NCI-H2171 (cell line): ENCODE results near the gene EGR2.

ENCODE experiments used
- DNase-seq: peaks from one replicate; lab custom pipeline; 2025; lab: John Stamatoyannopoulos, UW

Gene EGR2

DNA sequence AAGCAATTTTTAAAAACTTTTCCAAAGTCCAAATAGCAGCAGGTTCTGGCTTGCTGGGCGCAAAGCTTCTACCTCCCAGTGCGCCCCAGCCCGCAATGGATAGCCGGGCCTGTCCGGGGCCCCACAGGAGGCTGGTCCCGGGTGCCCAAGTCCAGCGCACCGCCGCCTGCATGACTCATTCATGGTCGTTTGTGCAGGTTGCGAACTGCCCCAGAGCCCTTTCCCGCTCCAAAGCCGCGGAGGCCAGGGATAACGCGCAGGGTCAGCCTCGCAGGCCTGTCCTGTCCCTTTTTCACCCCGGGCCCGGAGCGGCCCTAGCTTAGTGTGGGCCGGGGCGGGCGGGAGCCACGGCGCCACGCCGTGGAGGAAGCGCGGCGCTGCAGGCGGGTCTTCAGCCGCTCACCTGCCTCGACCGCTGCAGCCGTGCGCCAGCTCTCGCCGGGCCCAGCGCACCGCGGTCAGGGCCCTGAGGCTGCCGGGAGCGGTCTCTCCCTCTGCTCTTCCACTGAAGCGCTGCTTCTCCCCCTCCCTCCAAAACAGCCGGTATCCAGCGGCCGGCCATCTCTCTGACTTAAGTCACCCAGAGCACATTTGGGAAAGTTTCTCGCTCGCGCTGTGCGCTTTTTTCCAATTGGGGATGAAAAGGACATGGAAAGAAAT is 1.7 kb upstream of the EGR2 start:
- peak; percentile 6 for DNase-seq

DNA sequence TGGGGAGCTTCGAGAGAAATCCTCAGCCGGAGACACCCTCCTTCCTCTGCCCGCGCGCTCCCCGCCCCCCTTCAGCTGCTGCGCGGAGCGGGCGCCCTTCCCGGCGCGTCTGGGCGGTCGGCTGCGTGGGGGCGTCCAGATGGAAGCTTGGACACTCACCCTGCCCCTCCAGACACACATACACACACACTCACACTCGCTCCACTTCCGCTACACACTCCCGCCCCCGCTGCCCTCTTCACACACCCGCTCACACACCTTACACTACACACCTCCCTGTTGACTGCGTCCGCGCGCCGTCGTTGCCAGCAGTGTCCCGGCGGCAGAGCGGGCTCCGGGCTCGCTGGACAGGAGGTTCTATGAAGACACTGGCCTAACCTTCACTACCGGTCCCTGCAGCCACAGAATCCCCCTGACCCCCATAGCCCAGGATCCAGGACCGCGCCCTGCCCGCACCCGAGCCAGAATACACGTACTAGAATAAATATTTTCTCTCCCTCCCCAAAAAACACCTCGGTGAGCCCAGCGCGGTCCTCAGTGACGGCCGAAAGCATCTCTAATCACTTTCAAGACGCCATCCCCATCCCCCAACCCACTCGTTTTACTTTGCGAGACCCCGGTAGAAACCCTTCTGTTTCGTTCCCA is 1.1 kb upstream of the EGR2 start:
- DNase-seq = no peak

DNA sequence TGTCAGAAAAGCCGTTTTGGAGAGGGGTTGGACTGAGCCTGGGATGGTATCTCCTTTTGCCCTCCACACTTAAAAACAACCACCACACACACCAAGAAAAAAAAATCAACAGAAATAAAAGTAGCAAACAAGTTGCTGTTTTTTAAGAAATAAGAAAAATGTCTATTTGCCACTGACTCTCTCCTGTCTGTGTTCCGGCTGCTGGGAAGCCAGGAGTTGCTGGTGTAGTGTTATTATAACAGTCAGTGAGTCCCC is 163 bp downstream of the EGR2 start:
- no peak for DNase-seq

DNA sequence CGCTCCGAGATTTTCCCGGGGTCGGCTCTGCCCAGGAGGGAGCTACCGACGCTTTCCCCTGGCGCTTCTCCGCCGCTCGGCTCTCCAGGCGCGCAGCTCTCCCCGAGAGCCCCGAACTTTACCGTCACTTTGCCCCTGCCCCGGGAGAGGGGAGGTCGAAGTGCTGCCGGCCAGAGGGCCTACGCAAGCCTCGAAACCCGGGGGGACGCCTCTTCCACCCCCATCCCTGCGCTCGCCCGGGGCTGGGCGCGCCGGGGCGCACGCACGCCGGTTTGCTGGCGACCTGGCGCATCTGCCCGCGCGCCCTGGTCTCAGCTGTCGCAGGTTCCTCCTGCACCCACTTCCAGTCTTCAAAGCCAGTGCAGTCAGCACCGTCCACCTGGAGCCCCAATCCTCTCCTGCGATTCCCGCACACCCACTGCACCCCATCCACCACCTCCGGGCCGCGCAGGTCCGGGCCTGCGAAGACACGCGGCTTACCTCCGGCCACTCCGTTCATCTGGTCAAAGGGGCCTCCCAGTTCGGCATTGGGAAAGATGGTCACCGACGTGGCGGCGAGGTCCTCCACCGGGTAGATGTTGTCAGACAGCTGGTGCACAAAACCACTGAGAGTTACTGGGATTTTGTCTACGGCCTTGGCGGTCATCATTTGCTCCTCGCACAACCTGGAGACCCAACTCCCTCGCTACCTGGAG is 638 bp downstream of the EGR2 start:
- DNase-seq = no peak

DNA sequence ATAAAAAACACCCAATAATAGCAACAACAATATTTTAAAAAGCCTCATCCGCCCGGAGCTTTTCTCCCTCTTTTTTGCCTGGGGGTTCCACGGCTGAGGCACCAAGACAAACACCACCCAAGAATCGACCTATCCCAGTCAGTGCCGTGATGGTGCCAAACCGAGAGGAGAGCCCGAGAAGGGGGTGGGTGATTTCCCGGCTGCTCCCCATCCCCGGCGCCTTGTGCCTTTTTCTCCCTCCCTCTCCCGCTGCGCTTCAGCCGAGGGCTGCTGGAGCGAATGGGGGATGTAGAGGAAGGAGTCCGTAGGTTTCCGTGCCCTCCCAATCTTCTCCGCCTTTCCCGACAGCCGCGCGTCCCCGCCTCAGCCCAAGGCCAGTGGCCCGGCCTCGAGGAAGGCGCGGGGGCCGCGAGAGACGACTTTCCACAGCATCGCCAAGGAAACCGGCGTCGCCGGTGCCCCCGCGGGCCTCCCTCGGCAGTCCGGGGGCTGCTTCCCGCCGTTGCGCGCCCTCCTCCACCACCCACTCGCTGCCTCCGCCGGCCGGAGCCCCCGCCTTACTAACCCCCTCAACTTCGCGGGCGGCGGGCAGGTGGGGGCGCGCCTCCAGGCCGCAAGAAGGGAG is 1.3 kb downstream of the EGR2 start:
- no peak for DNase-seq

DNA sequence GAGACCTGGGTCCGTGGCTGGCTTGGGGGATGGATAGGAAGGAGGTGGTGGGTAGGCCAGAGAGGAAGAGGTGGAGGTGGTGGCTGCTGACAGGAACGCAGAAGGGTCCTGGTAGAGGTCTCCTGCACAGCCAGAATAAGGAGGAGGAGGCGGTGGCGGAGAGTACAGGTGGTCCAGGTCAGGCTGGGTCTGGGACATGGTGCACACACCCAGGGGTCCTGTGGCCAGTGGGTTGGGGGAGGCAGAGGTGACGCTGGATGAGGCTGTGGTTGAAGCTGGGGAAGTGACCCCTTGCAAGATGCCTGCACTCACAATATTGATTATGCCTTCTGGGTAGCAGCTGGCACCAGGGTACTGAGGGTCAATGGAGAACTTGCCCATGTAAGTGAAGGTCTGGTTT is 2.2 kb downstream of the EGR2 start:
- DNase-seq = no peak

DNA sequence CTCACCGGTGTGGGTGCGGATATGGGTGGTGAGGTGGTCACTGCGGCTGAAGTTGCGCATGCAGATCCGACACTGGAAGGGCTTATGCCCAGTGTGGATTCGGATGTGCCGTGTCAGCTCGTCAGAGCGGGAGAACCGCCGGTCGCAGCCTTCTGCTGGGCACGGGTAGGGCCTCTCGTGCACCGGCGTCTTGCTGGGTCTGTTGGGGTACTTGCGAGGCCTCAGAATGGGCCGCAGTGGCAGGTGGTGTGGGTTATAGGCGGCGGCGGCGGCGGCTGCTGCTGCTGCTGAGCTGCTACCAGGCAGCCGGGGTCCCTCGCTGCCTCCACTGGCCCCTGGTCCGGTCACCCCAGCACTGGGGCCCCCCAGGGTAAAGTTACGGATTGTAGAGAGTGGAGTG is 2.7 kb downstream of the EGR2 start:
- DNase-seq = no peak

DNA sequence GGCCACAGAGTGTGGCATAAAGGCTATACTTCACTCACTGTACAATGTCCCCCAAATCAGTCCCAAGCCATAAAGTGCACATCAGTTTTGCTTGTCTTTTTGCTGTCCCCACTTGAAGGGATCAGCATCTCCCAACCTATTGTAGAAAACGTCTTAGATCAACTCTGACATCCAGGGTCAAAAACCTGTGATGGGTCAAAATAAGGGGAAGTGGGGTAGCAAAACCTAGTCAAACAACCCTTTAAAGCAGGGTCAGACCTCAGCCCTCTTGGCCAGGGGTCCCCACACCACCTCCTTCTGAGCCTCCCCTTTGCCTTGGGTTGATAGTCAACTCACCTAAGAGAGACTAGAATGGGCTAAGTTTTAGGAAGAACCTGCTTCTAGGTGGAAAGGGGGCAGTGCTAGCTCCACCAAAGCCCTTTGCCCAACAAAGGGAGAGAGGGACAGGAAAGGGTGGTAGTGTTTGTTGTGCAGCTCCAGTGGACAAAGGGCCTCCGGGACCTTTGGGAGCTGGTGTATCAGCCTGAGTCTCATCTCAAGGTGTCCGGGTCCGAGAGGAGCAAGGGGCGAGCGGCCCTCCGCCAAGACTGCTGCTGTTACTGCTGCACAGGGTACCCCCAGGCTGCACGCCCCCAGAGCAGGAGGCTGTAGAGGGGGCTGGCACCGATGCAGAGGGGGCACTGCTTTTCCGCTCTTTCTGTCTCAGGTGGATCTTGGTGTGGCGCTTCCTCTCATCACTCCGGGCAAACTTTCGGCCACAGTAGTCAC is 3.3 kb downstream of the EGR2 start:
- DNase-seq = no peak

DNA sequence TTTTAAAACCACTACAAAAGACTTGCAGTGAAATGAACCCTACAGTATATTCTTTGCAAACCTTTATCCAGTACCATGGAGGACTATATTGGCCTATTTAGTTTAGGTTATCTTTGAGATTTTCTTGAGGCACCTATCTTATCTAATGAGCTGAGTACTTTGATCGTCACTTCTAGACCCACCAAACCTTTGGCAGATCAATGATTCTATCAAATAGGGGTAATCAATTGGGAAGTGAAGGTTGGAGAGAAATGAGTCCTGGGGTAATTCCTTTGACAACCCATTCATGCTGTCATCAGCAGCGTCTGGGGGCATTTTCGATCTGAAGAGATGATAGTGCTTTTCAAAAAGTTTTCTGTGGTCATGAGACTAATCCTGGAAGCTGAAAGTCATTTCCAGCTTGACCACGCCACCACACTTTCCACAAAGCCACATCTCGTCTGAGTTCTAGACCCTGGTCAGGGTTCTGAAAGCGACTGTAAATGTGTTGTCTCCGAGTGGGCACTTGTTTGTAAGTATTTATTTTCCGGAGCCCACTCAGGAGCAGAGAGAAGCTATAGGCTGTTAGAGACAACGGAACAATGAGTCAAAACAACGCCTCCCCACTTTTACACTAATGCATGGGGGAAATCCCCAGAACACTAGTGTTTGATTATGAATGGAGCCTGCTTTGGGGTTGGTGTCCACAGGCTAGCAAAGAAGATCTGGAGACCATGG is 4.8 kb downstream of the EGR2 start:
- no peak for DNase-seq

DNA sequence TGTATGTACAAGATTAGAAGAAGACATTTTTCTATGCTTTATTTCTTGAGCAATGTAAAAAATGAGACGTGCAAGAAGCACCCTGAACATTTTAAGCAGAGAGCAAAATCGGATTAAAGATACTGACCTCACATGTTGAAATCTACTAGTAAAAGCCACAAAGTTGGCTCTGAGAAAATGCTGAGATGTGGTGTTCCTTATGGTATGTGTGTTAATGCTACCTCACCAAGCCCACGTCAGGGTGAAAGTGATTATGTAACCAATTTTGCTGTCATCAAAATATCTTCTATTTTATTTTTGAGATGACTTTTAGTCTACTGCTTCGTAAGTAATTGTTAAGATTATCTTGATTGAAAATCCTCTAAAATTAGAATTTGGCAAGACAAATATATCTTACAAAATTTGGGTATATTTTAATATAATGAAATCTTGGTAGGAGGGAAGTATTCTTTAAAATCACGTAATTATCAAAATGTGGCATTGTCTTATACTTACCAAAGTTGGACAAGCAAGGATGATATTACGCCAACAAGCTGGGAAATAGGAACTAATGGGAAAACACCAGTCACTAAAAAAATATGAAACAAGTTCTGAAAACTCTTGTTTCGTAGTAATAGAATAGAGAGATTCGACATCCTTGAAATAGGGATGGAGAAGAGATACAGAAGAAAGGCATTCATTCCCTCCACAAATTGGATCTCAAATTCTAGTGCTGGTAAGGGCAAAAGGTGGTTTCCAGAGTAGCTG is 5.8 kb downstream of the EGR2 start:
- no peak for DNase-seq

DNA sequence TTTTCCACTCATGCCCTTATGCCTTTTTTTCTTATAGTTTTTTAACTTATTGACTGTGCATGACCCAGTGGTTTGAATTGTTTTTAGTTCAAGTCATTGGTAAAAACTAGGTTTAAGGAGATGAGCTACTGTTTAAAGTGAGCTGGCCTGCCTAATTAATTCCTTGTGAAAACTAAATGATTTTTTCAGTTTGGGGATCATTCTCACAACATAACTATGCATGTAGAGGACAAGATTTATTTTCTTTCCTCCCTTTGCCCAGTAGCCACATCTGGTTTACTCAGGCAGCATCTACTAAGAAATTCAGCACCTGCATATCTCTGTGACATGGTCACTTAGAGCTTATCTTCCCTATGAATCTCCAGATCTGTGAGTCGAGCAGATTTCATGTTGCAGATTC is 9.9 kb downstream of the EGR2 start:
- DNase-seq = no peak

DNA sequence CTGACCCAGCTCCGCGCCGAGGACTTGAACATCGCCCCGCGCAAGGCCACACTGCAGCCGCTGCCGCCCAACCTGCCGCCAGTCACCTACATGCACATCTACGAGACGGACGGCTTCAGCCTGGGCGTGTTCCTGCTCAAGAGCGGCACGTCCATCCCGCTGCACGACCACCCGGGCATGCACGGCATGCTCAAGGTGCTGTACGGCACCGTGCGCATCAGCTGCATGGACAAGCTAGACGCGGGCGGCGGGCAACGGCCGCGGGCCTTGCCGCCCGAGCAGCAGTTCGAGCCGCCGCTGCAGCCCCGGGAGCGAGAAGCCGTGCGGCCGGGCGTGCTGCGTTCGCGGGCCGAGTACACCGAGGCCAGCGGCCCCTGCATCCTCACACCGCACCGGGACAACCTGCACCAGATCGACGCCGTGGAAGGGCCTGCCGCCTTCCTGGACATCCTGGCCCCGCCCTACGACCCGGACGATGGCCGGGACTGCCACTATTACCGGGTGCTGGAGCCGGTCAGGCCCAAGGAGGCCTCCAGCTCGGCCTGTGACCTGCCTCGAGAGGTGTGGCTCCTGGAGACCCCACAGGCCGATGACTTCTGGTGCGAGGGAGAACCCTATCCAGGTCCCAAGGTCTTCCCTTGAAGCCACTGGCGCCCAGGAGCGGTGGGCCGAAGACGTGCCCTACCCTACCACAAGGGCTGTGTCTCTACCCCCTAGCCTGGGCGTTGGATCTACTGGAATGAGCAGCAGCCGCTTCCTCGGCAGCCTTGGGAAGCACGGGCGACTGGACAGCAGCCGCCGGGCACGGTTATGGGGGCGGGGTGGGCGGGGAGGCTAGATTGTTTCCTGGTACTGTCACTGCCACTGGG is 10.7 kb downstream of the EGR2 start:
- no peak for DNase-seq

DNA sequence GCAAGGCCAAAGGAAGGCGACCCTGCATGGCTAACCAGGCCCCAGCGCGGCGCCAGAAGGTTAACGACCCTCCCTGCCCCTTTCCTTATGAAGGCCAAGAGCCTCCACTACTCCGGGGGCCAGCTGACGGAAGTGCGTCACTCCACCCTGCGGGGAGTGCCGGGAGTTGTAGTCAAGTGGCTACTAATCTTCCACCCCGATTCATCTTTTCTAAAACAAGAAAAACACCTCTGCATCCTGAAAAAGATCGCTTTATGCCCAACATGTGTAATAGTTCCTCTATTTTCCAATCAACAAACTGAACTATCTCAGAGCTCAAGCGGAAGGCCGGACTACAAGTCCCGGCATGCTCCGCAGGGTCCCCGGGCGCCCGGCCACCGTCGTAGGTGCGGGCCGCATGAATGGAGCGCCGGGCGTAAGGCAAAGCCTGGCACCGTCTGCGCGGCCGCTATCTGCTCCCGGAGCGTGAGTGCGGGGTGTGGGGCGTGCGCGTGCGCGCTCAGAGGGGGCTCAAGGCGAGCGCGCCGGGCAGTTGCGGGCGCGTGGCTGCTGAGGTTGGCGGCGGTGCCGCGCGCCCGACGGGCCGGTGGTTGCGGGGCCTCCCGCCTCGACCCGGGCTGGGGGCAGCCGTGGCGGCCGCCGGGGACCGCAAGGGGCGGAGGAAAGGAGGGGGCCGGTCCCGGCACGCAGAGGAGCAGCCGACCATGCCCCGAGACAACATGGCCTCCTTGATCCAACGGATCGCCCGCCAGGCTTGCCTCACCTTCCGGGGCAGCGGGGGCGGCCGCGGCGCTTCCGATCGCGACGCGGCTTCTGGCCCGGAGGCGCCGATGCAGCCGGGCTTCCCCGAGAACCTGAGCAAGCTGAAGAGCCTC is 11.6 kb downstream of the EGR2 start, which contains the start of gene ADO:
Gene ADO, plus strand, starts transcription at position 365 of the 875 bp plus-strand sequence. Its CDS starts 340 bp downstream, at position 705.
- DNase-seq = peak; percentile 67

DNA sequence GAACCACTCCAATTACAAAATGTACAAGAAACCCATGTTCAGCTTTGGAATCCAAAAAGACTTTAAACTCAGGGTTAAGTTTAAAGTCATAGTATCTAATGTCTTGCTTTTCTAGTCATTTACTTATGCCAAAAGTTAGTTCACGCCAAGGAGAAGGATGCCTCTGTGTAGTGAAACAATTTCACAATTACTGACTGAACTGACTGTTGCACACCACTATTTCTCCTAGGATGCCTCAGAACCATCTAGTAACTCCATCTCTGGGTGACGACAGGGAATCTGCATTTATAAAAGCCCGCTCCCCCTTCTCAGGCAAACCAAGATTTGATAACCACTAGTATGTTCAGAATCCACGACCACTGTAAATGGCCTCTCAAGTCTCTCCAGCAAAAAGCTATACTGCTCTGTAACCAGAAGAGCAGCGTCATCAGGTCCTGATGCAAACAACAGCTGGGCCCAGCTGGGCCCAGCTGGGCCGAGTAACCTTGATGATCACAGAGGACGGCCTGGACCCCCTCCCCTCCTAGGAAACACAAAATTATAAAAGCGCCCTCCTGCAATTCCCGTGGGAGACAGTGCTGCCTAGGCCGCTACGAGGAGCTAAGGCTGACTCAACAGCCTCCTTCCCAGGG is 12.3 kb downstream of the EGR2 start:
- DNase-seq = no peak

DNA sequence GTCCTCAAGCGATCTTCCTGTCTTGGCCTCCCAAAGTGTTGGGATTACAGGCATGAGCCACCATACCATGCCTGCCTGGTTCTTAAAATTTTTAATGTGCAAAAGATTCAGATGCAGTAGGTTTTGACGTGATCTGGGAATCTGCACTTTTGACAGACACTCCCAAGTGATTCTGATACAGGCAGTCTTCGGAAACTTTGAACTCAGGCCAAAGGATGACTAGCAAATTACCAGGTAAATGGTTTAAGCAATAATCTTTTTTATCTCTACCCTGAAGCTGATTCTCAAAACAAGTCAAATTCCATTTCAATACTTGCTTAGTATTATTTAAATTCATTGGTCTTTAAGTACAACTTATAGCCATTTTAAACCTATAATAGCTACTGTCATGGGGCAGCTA is 14.3 kb downstream of the EGR2 start:
- DNase-seq = no peak

DNA sequence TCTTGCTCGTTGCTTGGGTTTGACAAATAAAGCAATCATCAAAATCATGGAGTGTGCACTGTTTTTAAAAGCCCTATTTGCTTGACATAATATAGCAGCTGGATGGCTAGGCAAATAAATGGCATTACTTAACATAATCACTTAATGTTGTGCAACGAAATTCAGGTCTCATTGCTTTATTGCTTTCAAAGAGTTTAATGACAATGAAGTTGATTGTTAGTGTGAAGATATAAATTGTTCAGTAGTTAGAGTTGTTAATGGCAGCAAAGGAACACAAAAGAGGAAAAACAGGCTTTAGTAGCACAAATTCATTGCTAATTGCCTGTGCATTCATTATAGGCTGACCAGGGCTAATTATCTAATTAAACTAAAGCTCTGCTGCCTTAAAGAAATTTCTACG is 19.3 kb downstream of the EGR2 start:
- DNase-seq = no peak

DNA sequence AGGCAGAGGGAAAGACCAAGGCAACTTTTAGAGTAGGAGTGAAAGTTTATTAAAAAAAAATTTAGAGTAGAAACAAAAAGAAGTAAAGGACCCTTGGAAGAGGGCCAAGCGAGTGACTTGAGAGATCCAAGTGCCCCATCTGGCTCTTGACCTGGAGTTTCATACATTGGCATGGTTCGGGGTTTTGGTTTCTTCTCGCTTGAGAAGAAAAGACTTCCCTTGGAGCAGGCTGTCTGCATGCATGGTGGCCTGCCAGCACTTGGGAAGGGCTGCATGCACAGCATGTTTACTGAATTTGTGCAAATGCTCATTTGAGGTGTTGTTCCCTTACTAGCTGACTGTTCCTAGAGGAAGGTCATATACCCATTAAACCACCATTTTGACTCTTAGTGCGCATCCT is 20.4 kb downstream of the EGR2 start:
- DNase-seq = no peak

DNA sequence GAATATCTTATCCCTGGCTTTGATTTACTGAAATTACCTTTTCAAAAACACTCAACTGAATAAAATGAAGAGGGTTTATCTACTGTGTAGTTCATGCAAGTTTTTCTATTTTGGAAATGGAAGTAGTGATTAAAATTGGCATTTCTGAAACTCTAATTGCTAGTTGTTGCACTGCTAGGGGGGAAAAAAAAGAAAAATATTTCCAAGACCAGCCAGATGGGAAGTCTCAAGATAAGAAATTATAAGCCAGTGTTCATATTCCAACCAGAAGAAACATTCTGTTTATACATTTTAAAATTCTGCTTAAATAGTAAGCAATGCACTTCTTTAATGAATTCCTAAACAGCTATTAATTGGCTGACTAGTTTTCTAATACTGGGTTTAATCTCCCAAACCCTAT is 21.1 kb downstream of the EGR2 start:
- no peak for DNase-seq

DNA sequence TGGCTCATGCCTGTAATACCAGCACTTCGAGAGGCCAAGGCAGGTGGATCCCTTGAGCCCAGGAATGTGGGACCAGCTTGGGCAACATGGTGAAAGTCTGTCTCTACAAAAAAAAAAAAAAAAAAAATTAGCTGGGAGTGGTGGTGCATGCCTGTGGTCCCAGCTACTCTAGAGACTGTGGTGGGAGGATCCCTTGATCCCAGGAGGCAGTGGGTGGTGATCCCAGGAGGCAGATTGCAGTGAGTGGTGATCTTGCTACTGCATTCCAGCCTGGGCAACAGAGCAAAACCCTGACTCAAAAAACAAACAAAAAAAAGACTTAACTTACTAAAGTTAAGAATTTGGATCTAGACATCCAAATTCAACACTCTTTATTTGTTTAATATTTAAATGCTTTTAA is 21.9 kb downstream of the EGR2 start:
- DNase-seq = no peak
